Measurements from ENCODE around the gene TTLL9.
A peak's percentile ranks its signal among the peaks of the same experiment; 100 is the strongest.

TTLL9 gene

GRCh38 chr20:31859266-31859997 is 11.0 kb upstream of the TTLL9 start:
- no peak for FAIRE-seq

DNA sequence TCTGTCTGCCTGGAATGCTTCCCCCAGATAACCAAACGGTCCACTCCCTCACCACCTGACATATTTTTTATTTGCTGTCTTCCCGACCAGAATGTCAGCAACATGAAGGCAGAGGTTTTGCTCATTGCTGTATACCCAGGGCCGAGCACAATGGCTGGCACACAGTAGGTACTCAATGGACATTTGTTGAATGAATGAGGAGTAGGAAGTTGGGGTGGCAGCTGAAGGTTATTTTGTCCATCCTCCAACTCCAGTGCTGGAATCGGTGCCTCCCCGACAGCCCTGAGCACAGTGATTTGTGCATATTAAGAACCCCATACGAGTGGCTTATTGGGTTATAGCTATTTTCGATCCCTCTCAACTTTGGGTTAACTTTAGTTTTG is 10.4 kb upstream of the TTLL9 start:
- no peak for FAIRE-seq

GRCh38 chr20:31860390-31861134 is 9.9 kb upstream of the TTLL9 start:
- no peak for FAIRE-seq

GRCh38 chr20:31861135-31861384 is 9.4 kb upstream of the TTLL9 start:
- FAIRE-seq, result no peak

GRCh38 chr20:31861385-31862156 is 8.9 kb upstream of the TTLL9 start:
- no peak for FAIRE-seq

DNA sequence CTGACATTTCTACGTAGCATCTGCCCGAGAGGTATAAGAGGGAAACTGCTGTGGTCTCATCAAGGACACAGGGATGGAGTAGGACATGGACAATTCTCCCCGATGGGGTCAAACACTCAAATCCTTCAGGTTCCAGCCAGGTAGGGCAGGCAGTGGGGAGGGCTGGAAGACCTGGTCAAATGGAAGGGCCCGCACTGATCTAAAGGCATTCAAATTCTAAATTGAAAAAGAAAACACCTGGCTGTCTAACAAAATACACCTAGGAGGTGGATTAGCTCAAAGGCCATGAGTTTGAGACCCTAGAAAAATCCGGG is 8.3 kb upstream of the TTLL9 start:
- no peak for FAIRE-seq

GRCh38 chr20:31862506-31862905 is 7.9 kb upstream of the TTLL9 start:
- no peak for FAIRE-seq

DNA sequence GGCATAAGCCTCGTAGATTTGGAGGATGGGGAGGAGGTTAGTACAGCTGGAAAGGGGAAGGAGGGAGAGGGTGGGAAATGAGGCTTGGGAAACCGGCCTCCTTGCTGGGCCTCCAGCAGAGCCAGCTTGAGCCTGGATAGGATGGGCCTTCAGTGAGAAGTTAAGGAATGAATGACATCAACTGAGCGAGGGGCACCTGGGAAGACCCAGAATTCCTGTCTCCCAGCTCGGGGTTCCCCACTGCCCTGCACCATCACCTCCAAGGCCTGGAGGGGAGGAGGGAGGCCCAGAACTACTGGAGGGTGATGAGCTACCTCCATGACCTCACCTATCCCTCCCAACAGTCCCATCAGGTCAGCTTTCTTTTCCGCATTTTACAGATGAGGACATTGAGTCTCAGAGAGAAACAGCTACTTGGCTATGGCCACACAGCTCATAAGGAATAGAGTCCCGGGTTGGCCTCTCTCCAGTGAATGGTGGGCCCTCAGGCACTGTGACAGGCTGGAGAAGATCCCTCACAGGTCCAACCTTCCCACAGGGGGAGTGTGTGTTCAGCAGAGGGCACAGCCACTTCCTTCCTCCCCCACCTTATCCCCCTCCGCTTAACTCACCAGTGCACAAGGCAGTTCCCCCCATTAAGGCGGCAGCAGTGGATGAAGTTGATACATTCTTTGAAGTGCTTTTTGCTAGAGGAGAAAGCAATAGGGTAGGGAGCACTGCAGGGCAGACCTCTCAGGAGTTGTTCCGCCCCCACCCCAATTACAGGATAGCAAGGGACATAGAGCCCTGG is 6.9 kb upstream of the TTLL9 start:
- FAIRE-seq, result no peak

DNA sequence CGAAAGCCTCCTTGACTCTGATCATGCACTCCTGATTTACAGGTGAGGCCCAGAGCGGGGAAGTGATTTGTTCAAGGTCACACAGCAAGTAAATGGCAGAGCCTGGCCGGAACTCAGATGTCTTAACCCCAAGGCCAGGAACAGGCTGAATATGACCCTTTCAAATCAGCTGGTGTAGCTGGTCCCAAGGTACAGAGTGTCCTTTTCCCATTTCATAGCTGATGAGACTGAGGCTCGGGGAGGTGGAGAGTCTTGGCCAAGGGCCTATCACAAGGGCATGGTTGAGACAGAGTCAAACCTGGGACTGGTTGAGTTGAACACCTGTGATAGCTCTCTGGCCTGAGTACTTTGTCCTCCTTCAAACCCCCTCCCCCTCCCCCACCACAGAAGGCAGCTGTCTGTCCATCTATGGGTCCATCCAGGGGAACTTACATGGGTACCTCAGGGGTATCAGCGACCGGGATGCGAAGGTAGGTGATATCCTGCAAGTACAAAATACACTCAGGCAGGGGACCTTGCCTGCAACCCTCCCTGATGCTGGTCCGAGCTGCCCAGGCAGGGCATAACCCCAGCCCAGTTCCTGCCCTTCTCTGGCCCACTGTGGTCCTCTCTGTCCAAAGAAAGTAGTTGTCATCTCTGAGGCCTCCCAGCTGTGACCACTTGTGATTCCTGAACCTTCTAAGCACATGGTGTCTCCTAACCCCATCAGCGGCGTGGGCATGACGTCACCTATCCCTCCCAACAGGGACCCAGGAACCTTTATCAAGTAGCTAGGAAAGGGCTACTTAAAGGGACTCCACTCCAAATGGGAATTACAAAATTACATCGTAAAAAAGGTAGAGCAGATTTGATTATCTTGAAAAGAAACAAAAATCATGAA is 5.7 kb upstream of the TTLL9 start:
- FAIRE-seq, result no peak

- FAIRE-seq, result no peak
These were observed 4.2 kb upstream of the TTLL9 start for GRCh38 chr20:31866221-31866620.

GRCh38 chr20:31868853-31869672 is 1.4 kb upstream of the TTLL9 start:
- FAIRE-seq, result no peak

GRCh38 chr20:31869673-31869941 is 827 bp upstream of the TTLL9 start:
- no peak for FAIRE-seq

- FAIRE-seq, result no peak
These were observed 538 bp downstream of the TTLL9 start for GRCh38 chr20:31870726-31871617.

DNA sequence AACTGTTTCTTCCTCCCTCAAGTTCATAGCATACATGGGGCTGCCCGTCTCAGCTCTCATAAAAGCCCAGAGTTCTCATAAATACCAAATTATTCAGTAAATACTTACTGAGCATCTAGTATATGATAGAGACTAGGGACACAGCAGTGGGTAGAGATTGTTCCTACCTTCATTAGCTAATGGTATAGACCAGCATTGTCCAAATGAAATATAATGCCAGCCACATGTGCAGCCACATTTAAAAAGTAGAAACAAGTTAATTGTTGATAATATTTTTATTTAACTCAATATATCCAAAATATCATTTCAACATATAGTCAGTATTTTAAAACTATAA is 1.2 kb downstream of the TTLL9 start:
- no peak for FAIRE-seq

DNA sequence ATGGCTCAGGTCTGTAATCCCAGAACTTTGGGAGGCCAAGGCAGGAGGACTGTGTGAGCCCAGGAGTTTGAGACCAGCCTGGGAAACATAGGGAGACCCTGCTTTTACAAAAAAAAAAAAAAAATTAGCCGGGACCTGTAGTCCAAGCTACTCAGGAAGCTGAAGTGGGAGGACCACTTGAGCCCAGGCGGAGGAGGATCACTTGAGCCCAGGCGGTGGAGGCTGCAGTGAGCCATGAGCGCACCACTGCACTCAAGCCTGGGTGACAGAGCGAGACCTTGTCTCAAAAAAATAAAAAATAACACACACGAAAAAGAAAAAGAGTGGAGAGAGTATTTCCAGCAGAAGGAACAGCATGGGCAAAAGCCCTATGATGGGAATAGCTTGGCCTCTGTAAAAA is 2.0 kb downstream of the TTLL9 start:
- FAIRE-seq, result no peak

- FAIRE-seq, result no peak
These were observed 5.2 kb downstream of the TTLL9 start for GRCh38 chr20:31875671-31876070.

- FAIRE-seq, result no peak
These were observed 7.2 kb downstream of the TTLL9 start for GRCh38 chr20:31877684-31878083.

- FAIRE-seq, result peak; percentile 43
These were observed 8.9 kb downstream of the TTLL9 start for GRCh38 chr20:31879143-31879987.

- no peak for FAIRE-seq
These were observed 11.5 kb downstream of the TTLL9 start for GRCh38 chr20:31881945-31882344.

DNA sequence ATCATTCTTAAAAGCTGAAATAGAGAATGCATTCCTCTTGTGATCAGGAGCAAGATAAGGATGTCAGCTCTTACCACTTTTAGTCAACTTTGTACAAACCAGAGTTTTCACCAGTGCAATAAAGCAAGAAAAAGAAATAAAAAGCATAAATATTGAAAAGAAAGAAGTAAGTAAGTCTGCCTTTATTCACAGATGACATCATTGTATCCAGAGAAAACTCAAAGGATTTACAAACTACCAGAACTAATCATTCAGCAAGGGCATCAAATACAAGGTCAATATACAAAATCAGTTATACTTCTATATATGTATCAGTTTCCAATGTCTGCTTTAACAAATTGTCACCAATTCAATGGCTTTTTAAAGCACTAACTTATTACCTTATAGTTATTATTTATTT is 13.4 kb downstream of the TTLL9 start:
- no peak for FAIRE-seq

All from A204.1 (cell line).